Measurements from ENCODE around the gene WNT7B. TPM values are rescaled to one million over a fixed set of nuclear protein-coding genes. Genes with fewer than 3 reads are reported as not detected.

WNT7B gene
- total and polyA plus RNA-seq, 2 of the 8 experiments (the other 6 are each of a cell fraction or from before 2014, with no cell fraction given): 0.14 to 0.24 TPM

DNA sequence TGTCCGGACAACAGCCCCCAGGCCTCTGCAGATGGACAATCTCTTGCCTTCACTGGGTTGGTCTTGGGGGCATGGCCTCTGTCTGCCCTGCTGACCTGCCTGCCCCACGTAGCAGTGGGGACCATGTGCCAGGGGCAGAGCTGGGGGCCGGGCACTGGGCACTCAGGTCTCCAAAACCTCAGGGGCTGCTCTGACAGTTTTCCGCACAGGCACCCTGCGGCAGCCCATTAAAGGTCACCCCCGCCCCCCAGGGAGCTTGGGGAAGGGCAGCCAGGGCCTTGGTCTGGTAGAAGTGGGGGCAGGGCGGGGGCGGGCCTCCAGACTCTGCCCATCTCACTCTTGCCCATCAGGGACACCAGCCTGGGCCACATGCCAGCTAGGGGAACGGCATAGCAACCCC lies 49.9 kb downstream of the WNT7B start:
- H2AFZ ChIP-seq (ENCODE audit: low read length): no peak overlapping the region
- H3K9me3 ChIP-seq (ENCODE audit: insufficient read depth in 2 of 2, low read depth in 1 of 2, low read length in 1 of 2): no peaks in the 10 kb centered on the region
- WGBS, 2 experiments (ENCODE audit: extremely low coverage in 1 of 2, insufficient coverage in 1 of 2, insufficient read length in 1 of 2, insufficient replicate concordance in 2 of 2, low coverage in 1 of 2, low lambda C conversion rate in 2 of 2, missing lambda C conversion rate in 1 of 2): 87% methylated on average over 8 of the region's 9 CpGs; no CpG with 5 or more reads in 1 of the 2 experiments
- H2AK5ac ChIP-seq (ENCODE audit: low read depth, low read length): no peak overlapping the region
- no peak overlapping the region for H3K4ac ChIP-seq (replicated peaks; ENCODE audit: insufficient read length, low read depth, low read length)
- no peak overlapping the region for H3K27ac ChIP-seq (ENCODE audit: low read depth, low read length)
- no peak for DNase-seq (ENCODE audit: low read depth in 1 of 2, low spot score in 2 of 2)
- no peak overlapping the region for H4K5ac ChIP-seq (ENCODE audit: insufficient read length, low read depth, low read length)
- H3K4me2 ChIP-seq (ENCODE audit: insufficient read depth in 1 of 2, low read depth in 2 of 2, low read length in 2 of 2): no peak overlapping the region
- no peak overlapping the region for H4K91ac ChIP-seq (replicated peaks; ENCODE audit: insufficient read length, low read length)
- no peak overlapping the region for H3K14ac ChIP-seq (ENCODE audit: insufficient read length)
- ChIA-PET CTCF (ENCODE audit: partially characterized antibody) (interaction anchor here (0.9 to 1.0 kb wide), 2 partner anchors 63 to 375 kb away, joined by 3 read pairs; no protein-coding TSS in a partner anchor), POLR2A (ENCODE audit: partially characterized antibody) (no interaction called here)
- no peak overlapping the region for H3K4me3 ChIP-seq (ENCODE audit: extremely low read depth in 1 of 4, insufficient read depth in 2 of 4, low read depth in 3 of 4, low read length in 4 of 4)
- no peak overlapping the region for H4K8ac ChIP-seq (ENCODE audit: extremely low read depth, insufficient read depth, low read length)
- H3K9ac ChIP-seq (replicated peaks in 1 of 4; ENCODE audit: extremely low read depth in 1 of 4, low read depth in 3 of 4, low read length in 3 of 4): no peak overlapping the region
- H2BK20ac ChIP-seq (ENCODE audit: low read length): no peak overlapping the region
- H3K79me2 ChIP-seq (ENCODE audit: control insufficient read depth in 1 of 2, insufficient read depth in 2 of 2, low read length in 2 of 2): no peaks in the 10 kb centered on the region
- no peak overlapping the region for H3K56ac ChIP-seq (replicated peaks; ENCODE audit: insufficient read length, low read depth, low read length)
- H3K23ac ChIP-seq (ENCODE audit: insufficient read length): no peak overlapping the region
- H4K20me1 ChIP-seq (replicated peaks in 1 of 2; ENCODE audit: control insufficient read depth in 1 of 2, insufficient read depth in 2 of 2, low read length in 2 of 2): peaks cover 0 to 2% of the 10 kb centered on the region in 2 experiments
- no peaks in the 10 kb centered on the region for H3K4me1 ChIP-seq (replicated peaks in 1 of 4; ENCODE audit: control insufficient read depth in 3 of 4, insufficient read depth in 4 of 4, low read length in 3 of 4)
- H2BK15ac ChIP-seq (ENCODE audit: low read length): no peak overlapping the region
- H2BK120ac ChIP-seq (replicated peaks; ENCODE audit: low read depth, low read length): no peak overlapping the region
- FAIRE-seq: no peak
- TF ChIP-seq JUND (IDR thresholded peaks at IDR 0.05; ENCODE audit: low read length): no peak
- no peak for TF ChIP-seq EZH2 (IDR thresholded peaks at IDR 0.05; ENCODE audit: low read depth, low read length, severe bottlenecking)
- TF ChIP-seq SIRT6 (IDR thresholded peaks at IDR 0.05; ENCODE audit: low read length): no peak
- no peak for TF ChIP-seq RNF2 (IDR thresholded peaks at IDR 0.05; ENCODE audit: borderline replicate concordance, low read depth, low read length, missing control alignments, poor library complexity, severe bottlenecking)
- no peaks in the 10 kb centered on the region for H3K27me3 ChIP-seq (replicated peaks in 1 of 4; ENCODE audit: control insufficient read depth in 3 of 4, extremely low read depth in 1 of 4, insufficient read depth in 3 of 4, low read length in 3 of 4)
- no peak overlapping the region for H2BK5ac ChIP-seq (ENCODE audit: low read depth, low read length)
- H3K79me1 ChIP-seq (ENCODE audit: low read depth, low read length): no peaks in the 10 kb centered on the region
- H3K18ac ChIP-seq (ENCODE audit: extremely low read depth, low read length): no peak overlapping the region
- peaks cover 7% of the 10 kb centered on the region; the same call in 1 of the 2 replicates for H3K23me2 ChIP-seq (ENCODE audit: low read depth, low read length)
- no peaks in the 10 kb centered on the region for H3K36me3 ChIP-seq (ENCODE audit: control insufficient read depth in 2 of 4, insufficient read depth in 4 of 4, low read length in 3 of 4)
- H2BK12ac ChIP-seq (ENCODE audit: low read depth, low read length): no peak overlapping the region
